Trophoblast cell (in vitro differentiated cells and primary cell): ENCODE measurements around the gene ALS2.

Source experiments
- DNase-seq, 2 donors: peaks; one replicate each; pipeline ENCODE4 v3.0.0-alpha.2; 2016
- H2AFZ ChIP-seq: 2 replicates; pipeline ENCODE4 v1.6.1; 2013; ENCODE audit warnings: low read length, moderate library complexity, mild to moderate bottlenecking; ENCODE audit not compliant: insufficient read depth, poor library complexity
- H2AK5ac ChIP-seq: 2 replicates; pipeline ENCODE4 v1.6.1; 2013; ENCODE audit warnings: mild to moderate bottlenecking, low read length
- H2BK120ac ChIP-seq: 2 replicates; pipeline ENCODE4 v1.6.1; 2013; ENCODE audit warnings: low read length, mild to moderate bottlenecking, moderate library complexity; ENCODE audit not compliant: insufficient read depth, poor library complexity
- H2BK12ac ChIP-seq: 2 replicates; pipeline ENCODE4 v1.6.1; 2013; ENCODE audit warnings: mild to moderate bottlenecking, low read length, moderate library complexity
- H2BK5ac ChIP-seq: 2 replicates; pipeline ENCODE4 v1.6.1; 2013; ENCODE audit warnings: low read length, low read depth, moderate library complexity, mild to moderate bottlenecking; ENCODE audit not compliant: poor library complexity
- H3K14ac ChIP-seq: 2 replicates; pipeline ENCODE4 v1.6.1; 2013; ENCODE audit warnings: mild to moderate bottlenecking, low read length
- H3K18ac ChIP-seq: 2 replicates; pipeline ENCODE4 v1.6.1; 2013; ENCODE audit warnings: mild to moderate bottlenecking, low read length
- H3K23ac ChIP-seq: 2 replicates; pipeline ENCODE4 v1.6.1; 2013; ENCODE audit warnings: low read length
- H3K27ac ChIP-seq: 2 replicates; pipeline ENCODE4 v1.5.1; 2013; ENCODE audit warnings: low read depth, mild to moderate bottlenecking, inconsistent platforms, low read length, moderate library complexity
- H3K27me3 ChIP-seq: 2 replicates; pipeline ENCODE4 v1.6.1; 2013; ENCODE audit warnings: inconsistent platforms, mild to moderate bottlenecking, low read length, moderate library complexity; ENCODE audit not compliant: insufficient read depth
- H3K36me3 ChIP-seq, 2 experiments: 1 replicate in 1 of 2; 2 replicates in 1 of 2; pipeline ENCODE4 v1.6.1; 2013; ENCODE audit warnings: low read length in 2 of 2, mild to moderate bottlenecking in 2 of 2, moderate library complexity in 1 of 2; ENCODE audit not compliant: insufficient read depth in 2 of 2, control insufficient read depth in 1 of 2
- H3K4ac ChIP-seq: 2 replicates; pipeline ENCODE4 v1.6.1; 2013; ENCODE audit warnings: low read depth, mild to moderate bottlenecking, low read length, moderate library complexity
- H3K4me1 ChIP-seq, 2 experiments: 1 replicate in 1 of 2; 2 replicates in 1 of 2; pipeline ENCODE4 v1.6.1; 2013; ENCODE audit warnings: low read length in 2 of 2, mild to moderate bottlenecking in 2 of 2, moderate library complexity in 1 of 2; ENCODE audit not compliant: insufficient read depth in 2 of 2, control insufficient read depth in 1 of 2
- H3K4me2 ChIP-seq: 2 replicates; pipeline ENCODE4 v1.6.1; 2013; ENCODE audit warnings: inconsistent platforms, mild to moderate bottlenecking, low read length, moderate library complexity
- H3K4me3 ChIP-seq: 2 replicates; pipeline ENCODE4 v1.5.1; 2013; ENCODE audit warnings: mild to moderate bottlenecking, low read depth, low read length, inconsistent platforms
- H3K79me1 ChIP-seq: one replicate; pipeline ENCODE4 v1.6.1; 2013; ENCODE audit warnings: low read length
- H3K79me2 ChIP-seq: 2 replicates; pipeline ENCODE4 v1.6.1; 2013; ENCODE audit warnings: low read length, mild to moderate bottlenecking; ENCODE audit not compliant: control insufficient read depth, insufficient read depth, poor library complexity
- H3K9ac ChIP-seq: 2 replicates; pipeline ENCODE4 v1.6.1; 2013; ENCODE audit warnings: mild to moderate bottlenecking, low read length
- H3K9me3 ChIP-seq: 2 replicates; pipeline ENCODE4 v1.6.1; 2013; ENCODE audit warnings: low read depth, mild to moderate bottlenecking, control low read depth, inconsistent platforms, low read length; ENCODE audit not compliant: insufficient read depth
- H4K12ac ChIP-seq: 2 replicates; pipeline ENCODE4 v1.6.1; 2013; ENCODE audit warnings: low read depth, mild to moderate bottlenecking, low read length, moderate library complexity
- H4K8ac ChIP-seq: 2 replicates; pipeline ENCODE4 v1.6.1; 2013; ENCODE audit warnings: low read depth, mild to moderate bottlenecking, low read length, moderate library complexity
- H4K91ac ChIP-seq: one replicate; pipeline ENCODE4 v1.6.1; 2013; ENCODE audit warnings: low read depth, mild to moderate bottlenecking, low read length, moderate library complexity
- WGBS: extraction: QIAGEN DNeasy Blood & Tissue Kit; methylation state at CpG from one replicate; pipeline ENCODE4 v1.1.7; 2013; ENCODE audit warnings: missing lambda C conversion rate; ENCODE audit not compliant: insufficient read length, insufficient coverage; ENCODE audit errors: extremely low coverage; 5-methylcytosine and 5-hydroxymethylcytosine counted together

ALS2 gene

DNA sequence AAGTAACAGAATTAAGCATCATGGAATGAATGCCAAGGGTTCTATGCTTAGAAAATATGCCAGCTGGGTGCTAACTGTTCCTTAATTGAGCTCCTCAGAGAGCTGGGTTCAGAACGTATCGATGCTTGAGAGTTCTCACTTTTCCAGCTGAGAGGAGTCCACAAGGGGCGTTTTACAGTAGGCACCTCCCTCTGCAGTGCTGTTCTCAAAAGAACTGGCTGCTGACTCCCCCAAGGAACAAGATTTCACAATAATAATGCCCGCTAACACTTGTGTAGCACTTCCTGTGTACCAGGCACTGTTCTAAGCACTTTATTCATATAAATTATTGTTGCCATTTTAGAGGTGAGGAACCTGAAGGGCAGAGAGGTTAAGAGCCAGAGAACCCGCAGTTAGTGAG is 119.4 kb downstream of the ALS2 start:
- H3K23ac ChIP-seq: no peak overlapping the region
- H3K4me2 ChIP-seq: no peak overlapping the region
- no peaks in the 10 kb centered on the region for H3K36me3 ChIP-seq
- H3K9me3 ChIP-seq: no peaks in the 10 kb centered on the region
- H3K9ac ChIP-seq: no peak overlapping the region
- H2AK5ac ChIP-seq: no peak overlapping the region
- H3K79me1 ChIP-seq: no peaks in the 10 kb centered on the region
- no peak overlapping the region for H3K4ac ChIP-seq
- no peak overlapping the region for H3K14ac ChIP-seq
- H2AFZ ChIP-seq: no peak overlapping the region
- H3K4me1 ChIP-seq: peaks cover 2 to 4% of the 10 kb centered on the region in 2 experiments
- H2BK120ac ChIP-seq: no peak overlapping the region
- no peak for DNase-seq
- no peak overlapping the region for H3K4me3 ChIP-seq
- no peak overlapping the region for H4K91ac ChIP-seq
- H4K12ac ChIP-seq: no peak overlapping the region
- H3K79me2 ChIP-seq: no peaks in the 10 kb centered on the region
- H3K27ac ChIP-seq: no peak overlapping the region
- no peak overlapping the region for H3K18ac ChIP-seq
- H2BK5ac ChIP-seq: no peak overlapping the region
- H3K27me3 ChIP-seq: no peaks in the 10 kb centered on the region
- no peak overlapping the region for H4K8ac ChIP-seq
- WGBS: no CpG with 5 or more reads among the region's 5 CpGs
- no peak overlapping the region for H2BK12ac ChIP-seq

DNA sequence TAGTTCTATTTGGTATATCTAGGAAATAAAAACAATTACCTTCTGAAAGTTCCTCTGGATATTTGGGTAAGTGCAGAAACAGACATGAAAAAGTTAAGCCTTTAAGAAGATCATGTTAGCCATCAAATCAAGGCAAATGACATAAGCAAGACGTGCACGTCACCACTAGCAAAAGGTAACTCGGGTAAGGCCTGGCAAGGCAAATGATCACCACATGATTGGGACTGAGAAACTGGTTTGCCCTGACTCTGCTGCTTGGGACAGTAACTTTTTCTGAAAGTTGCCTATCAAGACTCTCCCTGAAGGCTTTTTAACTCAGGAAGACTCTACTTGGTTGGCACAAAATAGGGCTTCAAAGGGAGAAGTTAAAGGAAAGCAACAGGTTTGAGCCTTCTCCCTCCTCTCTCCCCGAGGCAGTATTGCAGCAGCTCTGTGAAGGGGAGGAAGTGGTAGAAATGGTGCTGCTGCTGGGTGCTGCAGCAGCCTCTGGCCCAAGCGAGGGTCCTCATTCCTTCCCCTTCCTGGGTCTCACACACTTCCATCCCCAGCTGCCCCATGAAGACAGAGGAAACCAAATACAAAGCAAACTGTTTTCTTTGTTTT is 120.3 kb downstream of the ALS2 start:
- H3K9ac ChIP-seq: no peak overlapping the region
- H3K79me1 ChIP-seq: no peaks in the 10 kb centered on the region
- H3K4me1 ChIP-seq: peaks cover 4 to 6% of the 10 kb centered on the region in 2 experiments
- no peak overlapping the region for H3K4me2 ChIP-seq
- H3K27ac ChIP-seq: no peak overlapping the region
- no peak overlapping the region for H2BK5ac ChIP-seq
- H3K9me3 ChIP-seq: no peaks in the 10 kb centered on the region
- H3K18ac ChIP-seq: no peak overlapping the region
- no peak overlapping the region for H2BK12ac ChIP-seq
- H3K4ac ChIP-seq: no peak overlapping the region
- no peak overlapping the region for H3K14ac ChIP-seq
- no peaks in the 10 kb centered on the region for H3K27me3 ChIP-seq
- no CpG with 5 or more reads among the region's 5 CpGs for WGBS
- H4K91ac ChIP-seq: no peak overlapping the region
- H3K4me3 ChIP-seq: no peak overlapping the region
- H2BK120ac ChIP-seq: no peak overlapping the region
- no peak overlapping the region for H4K8ac ChIP-seq
- H4K12ac ChIP-seq: no peak overlapping the region
- no peak overlapping the region for H3K23ac ChIP-seq
- H2AFZ ChIP-seq: no peak overlapping the region
- H3K79me2 ChIP-seq: no peaks in the 10 kb centered on the region
- no peak for DNase-seq
- no peaks in the 10 kb centered on the region for H3K36me3 ChIP-seq
- no peak overlapping the region for H2AK5ac ChIP-seq

DNA sequence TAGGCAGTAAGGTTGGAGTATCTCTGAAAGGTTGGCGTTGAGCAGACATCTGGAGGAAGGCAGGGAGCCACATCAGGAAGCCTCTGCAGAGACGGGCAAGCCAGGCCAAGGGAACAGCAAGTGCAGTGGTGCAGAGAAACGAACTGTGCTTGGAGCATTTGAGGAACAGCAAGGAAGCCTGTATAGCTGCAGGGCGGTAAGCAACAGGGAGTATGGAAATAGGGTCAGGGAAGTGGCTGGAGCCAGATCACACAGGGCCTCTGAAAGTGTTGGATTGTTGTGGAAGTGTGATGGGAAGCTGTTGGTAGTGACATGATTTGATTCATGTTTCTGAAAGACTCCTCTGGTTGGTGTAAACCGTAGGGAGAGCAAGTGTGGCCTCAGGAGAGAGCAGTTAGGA is 124.0 kb downstream of the ALS2 start:
- no CpG with 5 or more reads among the region's 5 CpGs for WGBS

DNA sequence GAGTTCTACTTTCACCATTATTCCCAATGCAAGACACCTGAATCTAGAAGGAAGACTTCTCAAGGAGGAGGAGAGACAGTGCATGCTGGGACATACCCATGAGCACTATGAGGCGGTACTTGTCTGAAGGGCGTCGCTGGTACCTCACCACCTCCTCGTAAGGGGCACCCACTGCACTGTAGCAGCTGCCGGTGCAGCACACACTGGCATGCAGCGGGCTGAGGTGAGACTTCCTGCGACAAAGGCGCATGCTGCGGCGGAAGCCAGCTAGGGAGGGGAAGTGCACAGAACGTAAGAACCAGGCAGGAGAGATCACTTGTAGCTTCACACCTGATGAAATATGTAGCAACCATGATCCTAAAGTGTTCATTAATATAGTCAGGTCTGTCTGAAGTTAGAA is 124.6 kb downstream of the ALS2 start:
- H3K27me3 ChIP-seq: no peaks in the 10 kb centered on the region
- H2AFZ ChIP-seq: no peak overlapping the region
- no peak overlapping the region for H2BK5ac ChIP-seq
- H3K23ac ChIP-seq: no peak overlapping the region
- no peak overlapping the region for H2BK120ac ChIP-seq
- no peak overlapping the region for H3K9ac ChIP-seq
- H3K79me1 ChIP-seq: no peaks in the 10 kb centered on the region
- no peaks in the 10 kb centered on the region for H3K9me3 ChIP-seq
- peaks cover 10 to 12% of the 10 kb centered on the region in 2 experiments for H3K4me1 ChIP-seq
- H3K4me2 ChIP-seq: no peak overlapping the region
- H3K18ac ChIP-seq: no peak overlapping the region
- H3K4me3 ChIP-seq: no peak overlapping the region
- H3K79me2 ChIP-seq: no peaks in the 10 kb centered on the region
- H3K36me3 ChIP-seq: no peaks in the 10 kb centered on the region
- no peak overlapping the region for H4K91ac ChIP-seq
- H2AK5ac ChIP-seq: no peak overlapping the region
- H4K8ac ChIP-seq: no peak overlapping the region
- H3K4ac ChIP-seq: no peak overlapping the region
- H2BK12ac ChIP-seq: no peak overlapping the region
- DNase-seq: no peak
- WGBS: no CpG with 5 or more reads among the region's 11 CpGs
- no peak overlapping the region for H3K27ac ChIP-seq
- no peak overlapping the region for H4K12ac ChIP-seq
- no peak overlapping the region for H3K14ac ChIP-seq

More for the DNA sequence above, 124.0 kb downstream of the ALS2 start:
- Histone ChIP-seq H3K79me2 (no peaks in the 10 kb centered on the region), H3K4me3 (no peak overlapping the region), H4K12ac (no peak overlapping the region), H4K91ac (no peak overlapping the region), H3K14ac (no peak overlapping the region), H2AFZ (no peak overlapping the region), H4K8ac (no peak overlapping the region), H3K18ac (no peak overlapping the region), H3K4ac (no peak overlapping the region), H2BK5ac (no peak overlapping the region), H3K4me1 (peaks cover 10 to 12% of the 10 kb centered on the region in 2 experiments), H3K27me3 (no peaks in the 10 kb centered on the region), H3K36me3 (no peaks in the 10 kb centered on the region), H3K23ac (no peak overlapping the region), H3K9ac (no peak overlapping the region), H3K4me2 (no peak overlapping the region), H3K79me1 (no peaks in the 10 kb centered on the region), H2BK120ac (no peak overlapping the region), H3K9me3 (no peaks in the 10 kb centered on the region), H2AK5ac (no peak overlapping the region), H3K27ac (no peak overlapping the region), H2BK12ac (no peak overlapping the region)
- no peak for DNase-seq
